Measurements from ENCODE around the gene PPIL6. TPM values are rescaled to one million over a fixed set of nuclear protein-coding genes. Genes with fewer than 3 reads are reported as not detected.

Gene PPIL6
- total and polyA plus RNA-seq, 2 donors = 1.3 to 1.4 TPM

DNA sequence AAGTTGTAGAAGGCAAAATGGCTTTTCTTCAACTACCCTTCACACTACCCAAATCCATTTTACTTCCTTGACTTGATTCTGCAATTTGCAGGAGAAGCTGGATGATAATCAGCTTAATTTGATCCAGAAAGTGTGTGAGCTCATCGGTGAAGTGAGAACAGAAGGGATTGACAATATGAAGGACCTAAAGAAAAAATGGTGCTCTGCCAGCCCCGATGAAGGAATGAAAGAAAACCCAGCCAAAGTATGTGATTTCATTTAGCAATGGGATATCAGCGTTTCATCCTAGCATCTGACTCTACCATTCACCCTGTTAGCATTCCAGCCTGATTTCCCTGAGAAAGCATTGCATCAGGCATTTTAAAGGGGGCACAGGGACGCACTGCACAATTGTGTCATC lies 99.6 kb downstream of the PPIL6 start:
- peaks cover 0 to 2% of the 10 kb centered on the region in 2 donors for H3K36me3 ChIP-seq (ENCODE audit: control insufficient read depth in 2 of 2, insufficient read depth in 2 of 2, low read length in 1 of 2)
- H3K27me3 ChIP-seq (ENCODE audit: control insufficient read depth in 2 of 2, insufficient read depth in 1 of 2, low read length in 1 of 2) = no peaks in the 10 kb centered on the region
- no peaks in the 10 kb centered on the region for H3K9me3 ChIP-seq (ENCODE audit: control insufficient read depth in 2 of 2, insufficient read depth in 1 of 2, low read length in 1 of 2)
- WGBS = 95% methylated on average over 4 of the region's 4 CpGs
- no peak overlapping the region for H3K4me3 ChIP-seq (ENCODE audit: low read length in 2 of 2)
- H3K27ac ChIP-seq (ENCODE audit: low read depth in 1 of 2, low read length in 1 of 2) = no peak overlapping the region
- no peak for DNase-seq (ENCODE audit: low read depth in 6 of 9, low spot score in 9 of 9)
- H3K4me1 ChIP-seq (ENCODE audit: control insufficient read depth in 2 of 2, insufficient read depth in 2 of 2, low read length in 2 of 2) = peaks cover 0 to 14% of the 10 kb centered on the region in 2 donors

Other genes with a start within 250 kb of the PPIL6 start
- gene CD164, start 58.2 kb downstream of the PPIL6 start, total RNA-seq = 234 TPM
- gene CD164, start 58.2 kb downstream of the PPIL6 start, polyA plus RNA-seq = 207 TPM
- 14.6 TPM for gene SMPD2, start 96 bp upstream of the PPIL6 start, total RNA-seq
- gene SMPD2, start 96 bp upstream of the PPIL6 start, polyA plus RNA-seq = 18.8 TPM
- gene MICAL1, start 15.1 kb upstream of the PPIL6 start, total RNA-seq = 27.6 TPM
- 118 TPM for gene MICAL1, start 15.1 kb upstream of the PPIL6 start, polyA plus RNA-seq
- gene ZBTB24, start 42.6 kb upstream of the PPIL6 start, total RNA-seq = 9.2 TPM
- gene ZBTB24, start 42.6 kb upstream of the PPIL6 start, polyA plus RNA-seq = 9.2 TPM

Data from thymus (tissue), 11 donors.